Common myeloid progenitor, CD34-positive (primary cell): ENCODE data around the gene CNPPD1. TPM values are rescaled to one million over a fixed set of nuclear protein-coding genes. Genes with fewer than 3 reads are reported as not detected.
A peak's percentile ranks its signal among the peaks of the same experiment; 100 is the strongest.

Experiments used
- CTCF ChIA-PET: fragments of 350-600 bp; sonication (Branson Sonifier 250); formaldehyde crosslinking; loops from one replicate; lab custom pipeline; 2021; ENCODE audit warnings: antibody characterized with exemption; lab: Charles Lee
- POLR2A ChIA-PET: fragments of 350-600 bp; sonication (Branson Sonifier 250); formaldehyde crosslinking; loops from one replicate; lab custom pipeline; 2021; ENCODE audit warnings: antibody characterized with exemption; lab: Charles Lee
- DNase-seq, 3 donors: peaks; one replicate each; pipeline versions ENCODE4 v3.0.0 to v3.0.0-alpha.2; 2013
- H3K27ac ChIP-seq, 2 experiments: 1 replicate in 1 of 2; 2 replicates in 1 of 2; pipeline ENCODE4 v1.7.0; 2013; ENCODE audit warnings: inconsistent platforms in 2 of 2, low read length in 2 of 2, mild to moderate bottlenecking in 2 of 2, low read depth in 1 of 2, moderate library complexity in 1 of 2; ENCODE audit not compliant: severe bottlenecking in 2 of 2, insufficient read depth in 1 of 2, poor library complexity in 1 of 2
- H3K27me3 ChIP-seq, 5 experiments: replicated peaks in 2 of 5; 1 replicate in 3 of 5; 2 replicates in 2 of 5; pipeline versions ENCODE4 v1.6.1 to v1.7.0; 2013; ENCODE audit warnings: low read length in 4 of 5, mild to moderate bottlenecking in 2 of 5, moderate library complexity in 2 of 5, inconsistent platforms in 1 of 5; ENCODE audit not compliant: insufficient read depth in 5 of 5, control insufficient read depth in 4 of 5
- H3K36me3 ChIP-seq, 4 experiments: 1 replicate in 2 of 4; 2 replicates in 2 of 4; pipeline versions ENCODE4 v1.6.1 to v1.7.0; 2013; ENCODE audit warnings: low read length in 3 of 4, control low read depth in 1 of 4, mild to moderate bottlenecking in 1 of 4; ENCODE audit not compliant: control insufficient read depth in 4 of 4, insufficient read depth in 4 of 4
- H3K4me1 ChIP-seq, 4 experiments: 1 replicate in 3 of 4; 2 replicates in 1 of 4; pipeline versions ENCODE4 v1.6.1 to v1.7.1; 2013; ENCODE audit warnings: low read length in 3 of 4, mild to moderate bottlenecking in 3 of 4, control low read depth in 1 of 4, inconsistent platforms in 1 of 4, moderate library complexity in 1 of 4; ENCODE audit not compliant: control insufficient read depth in 4 of 4, insufficient read depth in 4 of 4; ENCODE audit errors: control extremely low read depth in 1 of 4
- H3K4me3 ChIP-seq, 7 experiments: 1 replicate in 4 of 7; 2 replicates in 3 of 7; pipeline versions ENCODE4 v1.5.1 to v1.7.0; 2013; ENCODE audit warnings: mild to moderate bottlenecking in 7 of 7, low read length in 6 of 7, moderate library complexity in 6 of 7, inconsistent platforms in 2 of 7, low read depth in 2 of 7, control low read depth in 1 of 7; ENCODE audit not compliant: insufficient read depth in 4 of 7, control insufficient read depth in 1 of 7; ENCODE audit errors: extremely low read depth in 1 of 7
- H3K9me3 ChIP-seq, 5 experiments: 1 replicate in 4 of 5; 2 replicates in 1 of 5; pipeline versions ENCODE4 v1.6.1 to v1.7.1; 2013; ENCODE audit warnings: low read length in 4 of 5, mild to moderate bottlenecking in 2 of 5, inconsistent platforms in 1 of 5, low read depth in 1 of 5, moderate library complexity in 1 of 5; ENCODE audit not compliant: control insufficient read depth in 4 of 5, insufficient read depth in 2 of 5; ENCODE audit errors: control extremely low read depth in 1 of 5
- WGBS: methylation state at CpG from one replicate; pipeline ENCODE4 v1.1.5; 2013; ENCODE audit not compliant: insufficient coverage; 5-methylcytosine and 5-hydroxymethylcytosine counted together
- polyA plus RNA-seq: library from polyadenylated mRNA; unstranded; fragments of 120-200 nt; gene quantifications from one replicate; pipeline ENCODE4 v1.2.1, GENCODE V29; 2013

Gene CNPPD1
- 57.3 TPM for polyA plus RNA-seq

GRCh38 chr2:219176818-219177551 is at the start of gene CNPPD1:
TSS of gene CNPPD1 (minus strand) at chr2:219176925. CDS start at chr2:219176828, 97 bp downstream.
- H3K36me3 ChIP-seq, result peaks cover 12 to 55% (median 40%) of the 10 kb centered on the region in 4 experiments
- 0% methylated on average over 60 of the region's 69 CpGs for WGBS
- H3K9me3 ChIP-seq, result no peaks in the 10 kb centered on the region
- peak; percentile 81 to 89 (median 86) for DNase-seq
- H3K4me3 ChIP-seq, result peak within 1 kb of the TSS; percentile 74 to 95 (median 75)
- H3K27ac ChIP-seq, result peak within 1 kb of the TSS; percentile 62 to 94
- ChIA-PET CTCF (interaction anchor here (1.0 to 9.4 kb wide), 10 partner anchors 11 to 118 kb away, joined by 3 to 238 read pairs (median 6); partner anchors contain the start of genes ABCB6, NHEJ1 and ZFAND2B), POLR2A (interaction anchor here (0.8 to 1.4 kb wide), 2 partner anchors 27 to 69 kb away, joined by 3 to 4 read pairs; partner anchors contain the start of genes GLB1L and STK16)
- peaks cover 12 to 57% (median 46%) of the 10 kb centered on the region in 4 experiments for H3K4me1 ChIP-seq
- no peaks in the 10 kb centered on the region for H3K27me3 ChIP-seq

- Histone ChIP-seq H3K9me3 (no peaks in the 10 kb centered on the region), H3K4me1 (peaks cover 7 to 33% (median 29%) of the 10 kb centered on the region in 4 experiments), H3K27me3 (no peaks in the 10 kb centered on the region), H3K4me3 (no peak overlapping the region), H3K36me3 (peaks cover 20 to 64% (median 43%) of the 10 kb centered on the region in 4 experiments), H3K27ac (no peak overlapping the region)
- ChIA-PET CTCF (interaction anchor here (1.3 kb wide), 1 partner anchor 68 kb away, joined by 3 read pairs; no protein-coding TSS in a partner anchor), POLR2A (no interaction called here)
- DNase-seq, result peak in 1 of 3 donors; percentile 26
- WGBS, result 37% methylated on average over 3 of the region's 3 CpGs
Measured at GRCh38 chr2:219225350-219225749, 48.6 kb upstream of the CNPPD1 start.

GRCh38 chr2:219223831-219224610 is 47.3 kb upstream of the CNPPD1 start:
- Histone ChIP-seq H3K4me3 (no peak overlapping the region), H3K36me3 (peaks cover 23 to 70% (median 51%) of the 10 kb centered on the region in 4 experiments), H3K9me3 (no peaks in the 10 kb centered on the region), H3K4me1 (peaks cover 6 to 35% (median 27%) of the 10 kb centered on the region in 4 experiments), H3K27ac (no peak overlapping the region), H3K27me3 (no peaks in the 10 kb centered on the region)
- CTCF ChIA-PET, result interaction anchor here (0.8 to 1.4 kb wide), 3 partner anchors 18 to 24 kb away, joined by 3 to 6 read pairs (median 3); partner anchors contain the start of genes GLB1L and STK16
- 98% methylated on average over 27 of the region's 31 CpGs for WGBS
- no peak for DNase-seq
- POLR2A ChIA-PET, result no interaction called here

GRCh38 chr2:219221957-219222518 is 45.3 kb upstream of the CNPPD1 start:
- peaks cover 6 to 41% (median 32%) of the 10 kb centered on the region in 4 experiments for H3K4me1 ChIP-seq
- CTCF ChIA-PET, result interaction anchor here (0.9 to 17.2 kb wide), 4 partner anchors 10 to 63 kb away, joined by 3 to 238 read pairs (median 3); partner anchors contain the start of genes CNPPD1 and SLC23A3
- WGBS, result 98% methylated on average over 16 of the region's 16 CpGs

GRCh38 chr2:219220652-219221402 is 44.1 kb upstream of the CNPPD1 start:
- no peak for DNase-seq
- ChIA-PET CTCF (interaction anchor here (0.9 to 17.2 kb wide), 7 partner anchors 9 to 148 kb away, joined by 3 to 238 read pairs (median 3); partner anchors contain the start of genes CNPPD1 and SLC23A3), POLR2A (no interaction called here)
- Histone ChIP-seq H3K27me3 (no peaks in the 10 kb centered on the region), H3K4me3 (no peak overlapping the region), H3K9me3 (no peaks in the 10 kb centered on the region), H3K36me3 (peaks cover 23 to 58% (median 50%) of the 10 kb centered on the region in 4 experiments), H3K4me1 (peaks cover 6 to 46% (median 37%) of the 10 kb centered on the region in 4 experiments), H3K27ac (no peak overlapping the region)
- 94% methylated on average over 15 of the region's 19 CpGs for WGBS

More at GRCh38 chr2:219221957-219222518, 45.3 kb upstream of the CNPPD1 start:
- Histone ChIP-seq H3K4me3 (no peak overlapping the region), H3K36me3 (peaks cover 23 to 69% (median 51%) of the 10 kb centered on the region in 4 experiments), H3K27ac (no peak overlapping the region), H3K27me3 (no peaks in the 10 kb centered on the region), H3K9me3 (no peaks in the 10 kb centered on the region)
- DNase-seq, result no peak
- POLR2A ChIA-PET, result interaction anchor here (1.1 kb wide), 1 partner anchor 32 kb away, joined by 3 read pairs; the partner anchor contains the start of gene TUBA4A
